Hypothalamus (tissue), 51 donors: ENCODE results near the gene LIPA.
A peak's percentile ranks its signal among the peaks of the same experiment; 100 is the strongest.

Source experiments
- DNase-seq, 51 donors: peaks; one replicate each; lab custom pipeline; 2025; lab: John Stamatoyannopoulos, UW

The LIPA gene

GRCh38 chr10:89241486-89242344 lies 9.9 kb downstream of the LIPA start:
- DNase-seq = no peak

- no peak for DNase-seq
Observed at GRCh38 chr10:89241026-89241425, 10.5 kb downstream of the LIPA start.

- no peak for DNase-seq
Observed at GRCh38 chr10:89240519-89240918, 11.1 kb downstream of the LIPA start.

- DNase-seq = no peak
Observed at GRCh38 chr10:89238956-89239644, 12.5 kb downstream of the LIPA start.

- no peak for DNase-seq
Observed at GRCh38 chr10:89237849-89238248, 13.7 kb downstream of the LIPA start.

GRCh38 chr10:89236226-89236797 lies 15.3 kb downstream of the LIPA start:
- no peak for DNase-seq

- peak in 42 of 51 donors; percentile 12 to 82 (median 46) for DNase-seq
Observed at GRCh38 chr10:89235073-89235798, 16.3 kb downstream of the LIPA start.

GRCh38 chr10:89233033-89233432 lies 18.5 kb downstream of the LIPA start:
- DNase-seq = peak in 3 of 51 donors; percentile 39 to 67 (median 62)

- DNase-seq = no peak
Observed at GRCh38 chr10:89228962-89229361, 22.6 kb downstream of the LIPA start.

GRCh38 chr10:89228146-89228545 lies 23.4 kb downstream of the LIPA start:
- DNase-seq = peak in 2 of 51 donors; percentile 30 to 37

GRCh38 chr10:89226891-89227290 lies 24.7 kb downstream of the LIPA start:
- DNase-seq = no peak

GRCh38 chr10:89224739-89225443 lies 26.7 kb downstream of the LIPA start:
- peak in 20 of 51 donors; percentile 15 to 71 (median 40) for DNase-seq

- no peak for DNase-seq
Observed at GRCh38 chr10:89221919-89222318, 29.7 kb downstream of the LIPA start.

- DNase-seq = peak in 29 of 51 donors; percentile 6 to 78 (median 42)
Observed at GRCh38 chr10:89219513-89220218, 31.9 kb downstream of the LIPA start.

GRCh38 chr10:89217057-89217990 lies 34.3 kb downstream of the LIPA start:
- DNase-seq = peak in 23 of 51 donors; percentile 5 to 83 (median 36)

- no peak for DNase-seq
Observed at GRCh38 chr10:89216056-89216455, 35.5 kb downstream of the LIPA start.

GRCh38 chr10:89215511-89215910 lies 36.1 kb downstream of the LIPA start:
- DNase-seq = peak in 5 of 51 donors; percentile 15 to 41 (median 26)

- DNase-seq = no peak
Observed at GRCh38 chr10:89214566-89215165, 36.9 kb downstream of the LIPA start.
